Osteoblast (primary cell): ENCODE results near the gene FGFR4. TPM values are rescaled to one million over a fixed set of nuclear protein-coding genes. Genes with fewer than 3 reads are reported as not detected.
A peak's percentile ranks its signal among the peaks of the same experiment; 100 is the strongest.

Experiments
- DNase-seq: peaks from one replicate; pipeline ENCODE4 v3.0.0; 2011; ENCODE audit warnings: low spot score, mixed read lengths; ENCODE audit not compliant: insufficient read length; ENCODE audit errors: missing footprints
- H2AFZ ChIP-seq: 2 replicates; pipeline ENCODE4 v1.6.0; 2011; ENCODE audit warnings: mild to moderate bottlenecking, low read length
- H3K27ac ChIP-seq: 2 replicates; pipeline ENCODE4 v1.5.1; 2011; ENCODE audit warnings: mild to moderate bottlenecking, low read depth, low read length, moderate library complexity
- H3K27me3 ChIP-seq: 2 replicates; pipeline ENCODE4 v1.6.0; 2012; ENCODE audit warnings: mild to moderate bottlenecking, control low read depth, inconsistent platforms, low read length, moderate library complexity; ENCODE audit not compliant: insufficient read depth
- H3K36me3 ChIP-seq: 2 replicates; pipeline ENCODE4 v1.5.1; 2011; ENCODE audit warnings: mild to moderate bottlenecking, low read length, control low read depth, moderate library complexity; ENCODE audit not compliant: insufficient read depth
- H3K4me1 ChIP-seq: 2 replicates; pipeline ENCODE4 v1.5.1; 2011; ENCODE audit warnings: mild to moderate bottlenecking, low read length, control low read depth, moderate library complexity; ENCODE audit not compliant: insufficient read depth
- H3K4me2 ChIP-seq: 2 replicates; pipeline ENCODE4 v1.6.0; 2011; ENCODE audit warnings: mild to moderate bottlenecking, low read length; ENCODE audit not compliant: insufficient read depth
- H3K4me3 ChIP-seq: fragments of 200-600 bp; sonication (generic); 3 replicates; pipeline ENCODE4 v1.5.1; 2012; ENCODE audit warnings: mild to moderate bottlenecking, low read length, inconsistent platforms; ENCODE audit not compliant: insufficient read depth
- H3K79me2 ChIP-seq: 2 replicates; pipeline ENCODE4 v1.6.0; 2012; ENCODE audit warnings: mild to moderate bottlenecking, low read length, control low read depth, inconsistent platforms; ENCODE audit not compliant: insufficient read depth
- H3K9me3 ChIP-seq: 2 replicates; pipeline ENCODE4 v1.5.1; 2011; ENCODE audit warnings: low read depth, low read length, control low read depth
- H4K20me1 ChIP-seq: 2 replicates; pipeline ENCODE4 v1.6.0; 2012; ENCODE audit warnings: mild to moderate bottlenecking, low read length, control low read depth; ENCODE audit not compliant: insufficient read depth
- total RNA-seq: library from RNA; depleted of rRNA; stranded (reverse); fragments of >200 nt; gene quantifications from 2 replicates; pipeline ENCODE4 v1.2.3, GENCODE V29; 2012
- TF ChIP-seq, protein P1 (sequence below): IDR thresholded peaks from 2 replicates; pipeline ENCODE4 v1.5.1; 2011; ENCODE audit warnings: mild to moderate bottlenecking, low read depth, low read length, moderate library complexity; ENCODE audit errors: extremely low read depth

FGFR4 gene
- total RNA-seq, 1 donor, result 1.1 TPM

DNA sequence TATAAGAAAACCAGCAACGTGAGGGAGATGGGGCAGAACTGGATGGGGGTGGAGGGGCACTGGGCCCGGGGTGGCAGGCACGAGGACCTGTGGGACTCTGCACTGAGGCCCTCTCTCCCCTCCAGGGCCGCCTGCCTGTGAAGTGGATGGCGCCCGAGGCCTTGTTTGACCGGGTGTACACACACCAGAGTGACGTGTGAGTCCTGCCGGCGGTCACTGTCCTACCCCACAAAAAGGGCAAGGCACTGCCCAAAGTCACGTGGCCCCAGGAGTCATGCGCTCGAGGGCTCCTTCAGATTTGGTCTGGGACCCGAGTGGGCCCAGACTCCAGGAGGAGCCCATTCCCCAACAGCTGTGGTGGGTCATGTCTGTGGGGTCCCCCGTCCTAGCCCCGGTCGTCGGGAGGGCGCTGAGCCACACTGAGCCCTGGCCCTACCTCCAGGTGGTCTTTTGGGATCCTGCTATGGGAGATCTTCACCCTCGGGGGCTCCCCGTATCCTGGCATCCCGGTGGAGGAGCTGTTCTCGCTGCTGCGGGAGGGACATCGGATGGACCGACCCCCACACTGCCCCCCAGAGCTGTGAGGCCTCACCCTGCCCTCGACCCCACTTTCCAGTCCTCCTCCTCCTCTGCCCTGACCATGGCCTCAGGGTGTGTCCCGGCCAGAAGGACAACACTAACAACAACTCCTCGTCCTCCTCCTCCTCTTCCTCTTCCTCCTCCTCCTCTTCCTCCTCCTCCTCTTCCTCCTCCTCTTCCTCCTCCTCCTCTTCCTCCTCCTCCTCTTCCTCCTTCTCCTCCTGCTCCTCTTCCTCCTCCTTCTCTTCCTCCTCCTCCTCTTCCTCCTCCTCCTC lies 9.7 kb downstream of the FGFR4 start:
- H3K27ac ChIP-seq, result no peak overlapping the region

DNA sequence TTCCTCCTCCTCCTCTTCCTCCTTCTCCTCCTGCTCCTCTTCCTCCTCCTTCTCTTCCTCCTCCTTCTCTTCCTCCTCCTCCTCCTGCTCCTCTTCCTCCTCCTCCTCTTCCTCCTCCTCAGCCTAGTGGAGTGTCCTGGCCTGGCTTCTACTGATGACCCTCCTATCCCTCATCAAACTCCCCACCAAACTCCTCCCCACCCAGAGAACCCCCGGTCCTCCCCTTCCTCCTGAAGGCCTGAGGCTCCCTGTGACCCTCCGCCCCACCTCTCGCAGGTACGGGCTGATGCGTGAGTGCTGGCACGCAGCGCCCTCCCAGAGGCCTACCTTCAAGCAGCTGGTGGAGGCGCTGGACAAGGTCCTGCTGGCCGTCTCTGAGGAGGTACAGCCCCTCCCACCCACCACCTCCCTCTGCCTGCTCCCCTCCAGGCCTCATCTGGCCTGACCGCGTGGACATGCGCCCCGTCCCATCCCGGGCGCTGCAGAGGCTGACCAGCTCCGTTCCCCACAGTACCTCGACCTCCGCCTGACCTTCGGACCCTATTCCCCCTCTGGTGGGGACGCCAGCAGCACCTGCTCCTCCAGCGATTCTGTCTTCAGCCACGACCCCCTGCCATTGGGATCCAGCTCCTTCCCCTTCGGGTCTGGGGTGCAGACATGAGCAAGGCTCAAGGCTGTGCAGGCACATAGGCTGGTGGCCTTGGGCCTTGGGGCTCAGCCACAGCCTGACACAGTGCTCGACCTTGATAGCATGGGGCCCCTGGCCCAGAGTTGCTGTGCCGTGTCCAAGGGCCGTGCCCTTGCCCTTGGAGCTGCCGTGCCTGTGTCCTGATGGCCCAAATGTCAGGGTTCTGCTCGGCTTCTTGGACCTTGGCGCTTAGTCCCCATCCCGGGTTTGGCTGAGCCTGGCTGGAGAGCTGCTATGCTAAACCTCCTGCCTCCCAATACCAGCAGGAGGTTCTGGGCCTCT lies 10.6 kb downstream of the FGFR4 start:
- Histone ChIP-seq H4K20me1 (no peaks in the 10 kb centered on the region), H3K9me3 (no peaks in the 10 kb centered on the region), H3K79me2 (no peaks in the 10 kb centered on the region), H3K27me3 (no peaks in the 10 kb centered on the region), H2AFZ (no peak overlapping the region), H3K36me3 (no peaks in the 10 kb centered on the region), H3K4me2 (no peak overlapping the region), H3K4me1 (no peaks in the 10 kb centered on the region), H3K27ac (no peak overlapping the region), H3K4me3 (no peak overlapping the region)
- peak; percentile 73 for DNase-seq
- TF ChIP-seq, protein P1, sequence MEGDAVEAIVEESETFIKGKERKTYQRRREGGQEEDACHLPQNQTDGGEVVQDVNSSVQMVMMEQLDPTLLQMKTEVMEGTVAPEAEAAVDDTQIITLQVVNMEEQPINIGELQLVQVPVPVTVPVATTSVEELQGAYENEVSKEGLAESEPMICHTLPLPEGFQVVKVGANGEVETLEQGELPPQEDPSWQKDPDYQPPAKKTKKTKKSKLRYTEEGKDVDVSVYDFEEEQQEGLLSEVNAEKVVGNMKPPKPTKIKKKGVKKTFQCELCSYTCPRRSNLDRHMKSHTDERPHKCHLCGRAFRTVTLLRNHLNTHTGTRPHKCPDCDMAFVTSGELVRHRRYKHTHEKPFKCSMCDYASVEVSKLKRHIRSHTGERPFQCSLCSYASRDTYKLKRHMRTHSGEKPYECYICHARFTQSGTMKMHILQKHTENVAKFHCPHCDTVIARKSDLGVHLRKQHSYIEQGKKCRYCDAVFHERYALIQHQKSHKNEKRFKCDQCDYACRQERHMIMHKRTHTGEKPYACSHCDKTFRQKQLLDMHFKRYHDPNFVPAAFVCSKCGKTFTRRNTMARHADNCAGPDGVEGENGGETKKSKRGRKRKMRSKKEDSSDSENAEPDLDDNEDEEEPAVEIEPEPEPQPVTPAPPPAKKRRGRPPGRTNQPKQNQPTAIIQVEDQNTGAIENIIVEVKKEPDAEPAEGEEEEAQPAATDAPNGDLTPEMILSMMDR, result no peak

More for the DNA sequence above, 9.7 kb downstream of the FGFR4 start:
- Histone ChIP-seq H3K36me3 (no peaks in the 10 kb centered on the region), H3K9me3 (no peaks in the 10 kb centered on the region), H3K79me2 (no peaks in the 10 kb centered on the region), H3K4me3 (no peak overlapping the region), H2AFZ (no peak overlapping the region), H3K4me1 (no peaks in the 10 kb centered on the region), H3K27me3 (no peaks in the 10 kb centered on the region), H3K4me2 (no peak overlapping the region), H4K20me1 (no peaks in the 10 kb centered on the region)
- peak; percentile 87 for DNase-seq
- TF ChIP-seq, protein P1, result no peak

DNA sequence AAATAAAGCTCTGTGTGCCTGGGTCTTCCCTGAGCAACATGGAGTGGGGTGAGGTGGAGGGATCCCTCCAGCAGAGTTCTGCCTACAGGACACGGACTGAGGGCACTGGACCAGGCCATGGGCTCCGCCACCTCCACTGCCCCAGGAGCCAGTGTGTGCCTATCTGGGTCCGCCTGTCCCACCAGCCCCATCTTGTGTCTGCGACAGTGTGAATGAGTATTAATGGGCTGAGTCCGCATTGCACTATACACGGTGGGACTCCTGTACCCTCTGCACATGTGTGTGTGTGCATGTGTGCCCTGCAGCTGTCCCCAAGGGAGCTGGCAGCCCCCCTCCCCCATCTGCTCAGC lies 11.4 kb downstream of the FGFR4 start:
- H3K27me3 ChIP-seq, result no peaks in the 10 kb centered on the region
- no peaks in the 10 kb centered on the region for H3K4me1 ChIP-seq
- H3K79me2 ChIP-seq, result no peaks in the 10 kb centered on the region
- no peaks in the 10 kb centered on the region for H3K9me3 ChIP-seq
- no peaks in the 10 kb centered on the region for H3K36me3 ChIP-seq
- TF ChIP-seq, protein P1, result no peak
- H2AFZ ChIP-seq, result no peak overlapping the region
- no peak overlapping the region for H3K4me3 ChIP-seq
- H3K27ac ChIP-seq, result no peak overlapping the region
- peak; percentile 55 for DNase-seq
- no peaks in the 10 kb centered on the region for H4K20me1 ChIP-seq
- H3K4me2 ChIP-seq, result no peak overlapping the region
